Ramos (cell line): ENCODE results near the gene BABAM2.

Experiments used
- in situ Hi-C: fragments of 300-500 bp; cut with MboI; formaldehyde crosslinking; loops from one replicate; pipeline ENCODE4 v1.14.3; 2022; ENCODE audit warnings: low sequenced_read_pairs; ENCODE audit not compliant: unreplicated experiment

The BABAM2 gene

GRCh38 chr2:28148000-28148399 lies 257.5 kb downstream of the BABAM2 start:
- in situ Hi-C loops: no loop called here

GRCh38 chr2:28148566-28148965 lies 258.0 kb downstream of the BABAM2 start:
- in situ Hi-C loops: no loop called here

- in situ Hi-C loops: no loop called here
Measured at GRCh38 chr2:28150236-28150915, 259.8 kb downstream of the BABAM2 start.

GRCh38 chr2:28150994-28151393 lies 260.5 kb downstream of the BABAM2 start:
- in situ Hi-C loops: no loop called here

GRCh38 chr2:28152585-28153280 lies 262.2 kb downstream of the BABAM2 start:
- in situ Hi-C loops: no loop called here

GRCh38 chr2:28153851-28154250 lies 263.3 kb downstream of the BABAM2 start:
- in situ Hi-C loops: no loop called here

- in situ Hi-C loops: no loop called here
Measured at GRCh38 chr2:28155086-28155485, 264.6 kb downstream of the BABAM2 start.

- in situ Hi-C loops: no loop called here
Measured at GRCh38 chr2:28155627-28156026, 265.1 kb downstream of the BABAM2 start.

GRCh38 chr2:28158791-28159190 lies 268.3 kb downstream of the BABAM2 start:
- in situ Hi-C loops: no loop called here

GRCh38 chr2:28160986-28161425 lies 270.5 kb downstream of the BABAM2 start:
- in situ Hi-C loops: no loop called here

- in situ Hi-C loops: no loop called here
Measured at GRCh38 chr2:28161466-28161865, 270.9 kb downstream of the BABAM2 start.

- in situ Hi-C loops: no loop called here
Measured at GRCh38 chr2:28162564-28162963, 272.0 kb downstream of the BABAM2 start.

- in situ Hi-C loops: no loop called here
Measured at GRCh38 chr2:28163028-28163427, 272.5 kb downstream of the BABAM2 start.

- in situ Hi-C loops: no loop called here
Measured at GRCh38 chr2:28163627-28164279, 273.2 kb downstream of the BABAM2 start.

- in situ Hi-C loops: no loop called here
Measured at GRCh38 chr2:28164280-28164801, 273.8 kb downstream of the BABAM2 start.

GRCh38 chr2:28165087-28165635 lies 274.6 kb downstream of the BABAM2 start:
- in situ Hi-C loops: no loop called here

- in situ Hi-C loops: no loop called here
Measured at GRCh38 chr2:28166956-28167355, 276.4 kb downstream of the BABAM2 start.

- in situ Hi-C loops: no loop called here
Measured at GRCh38 chr2:28168376-28168775, 277.8 kb downstream of the BABAM2 start.

GRCh38 chr2:28169492-28169891 lies 279.0 kb downstream of the BABAM2 start:
- in situ Hi-C loops: no loop called here

GRCh38 chr2:28172114-28172898 lies 281.8 kb downstream of the BABAM2 start:
- in situ Hi-C loops: no loop called here
